H1 (cell line): Measurements from ENCODE around the gene GPC6. TPM values are rescaled to one million over a fixed set of nuclear protein-coding genes. Genes with fewer than 3 reads are reported as not detected.

ENCODE experiments used
- ASH2L ChIP-seq: fragments of 200-600, 300-600 bp; sonication (generic); IDR thresholded peaks from one replicate; pipeline ENCODE4 v1.7.1; 2017; ENCODE audit warnings: low read length
- ATF3 ChIP-seq: IDR thresholded peaks from 2 replicates; pipeline ENCODE4 v1.6.1; 2011; ENCODE audit warnings: low read depth, mild to moderate bottlenecking, low read length; ENCODE audit not compliant: insufficient read depth
- RAD21 ChIP-seq, 2 experiments: IDR thresholded peaks in 1 of 2; conservative IDR thresholded peaks in 1 of 2; 2 replicates each; pipeline ENCODE4 v1.6.1; 2011; ENCODE audit warnings: low read depth in 2 of 2, low read length in 2 of 2, improper control_type of control experiment in 1 of 2, inconsistent platforms in 1 of 2, mild to moderate bottlenecking in 1 of 2, moderate library complexity in 1 of 2
- polyA plus RNA-seq, 7 experiments: library from polyadenylated mRNA; depleted of rRNA in 3 of 7; stranded (reverse) in 5 of 7; unstranded in 2 of 7; fragments of >200 nt in 5 of 7; fragments of 200-250 nt in 2 of 7; gene quantifications; 1 replicate in 5 of 7; 2 replicates in 1 of 7; 4 replicates in 1 of 7; pipeline versions ENCODE4 v1.2.1 to v1.2.3, GENCODE V29; 2011 to 2013; ENCODE audit warnings: missing spikeins in 2 of 7, mixed read lengths in 2 of 7
- total RNA-seq: library from RNA; stranded (reverse); fragmentation: NEBNext Ultra II Directional; extraction: Animal tissue kit (Norgen Biotek cat#: 25700); gene quantifications from 2 replicates; pipeline ENCODE4 v1.2.1, GENCODE V29; 2021

The GPC6 gene
- total and polyA plus RNA-seq, 2 of the 8 experiments (the other 6 are each of a cell fraction or from before 2014, with no cell fraction given) = 5.4 to 12.0 TPM

DNA sequence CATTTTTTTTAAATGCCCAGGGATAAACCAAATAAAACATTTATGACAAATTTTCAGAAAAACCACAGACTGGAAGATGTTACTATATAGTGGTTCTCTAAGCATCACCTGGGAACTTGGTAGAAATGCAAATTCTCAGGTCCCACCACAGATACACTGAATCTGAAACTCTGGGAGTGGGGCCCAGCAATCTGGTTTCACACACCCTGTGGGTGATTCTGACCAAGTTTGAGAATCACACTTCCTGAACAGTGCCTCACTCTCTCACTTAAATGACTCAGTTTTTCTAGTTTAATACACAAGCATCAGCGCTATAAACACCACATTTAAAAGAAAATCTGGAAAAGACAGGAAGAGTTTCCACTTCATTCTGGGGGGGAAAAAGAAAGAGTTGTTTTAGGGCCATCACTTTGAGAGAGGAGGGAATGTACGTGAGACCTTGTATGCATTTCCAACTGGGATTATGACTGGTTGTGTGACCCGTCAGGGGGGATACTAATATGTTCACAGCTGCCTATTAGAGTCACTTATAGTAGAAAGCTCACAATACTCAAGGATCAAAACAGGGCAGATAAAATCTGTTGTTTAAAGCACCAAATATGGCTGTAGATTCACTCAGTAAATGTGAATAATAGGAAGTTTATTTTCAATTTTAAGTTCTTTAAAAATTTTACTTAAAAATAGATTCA is 567.7 kb downstream of the GPC6 start (continued):
- TF ChIP-seq ATF3 = no peak
- TF ChIP-seq RAD21 (IDR thresholded peaks at IDR 0.05 in 1 of 2, conservative IDR thresholded peaks at IDR 0.05 in 1 of 2; ENCODE audit: low read depth in 2 of 2, low read length in 2 of 2) = no peak
- TF ChIP-seq ASH2L = no peak
